HG03175 (cell line): ENCODE data around the gene TCAIM.
"Not testable (repeated sequence)": the region's sequence is repeated elsewhere in the genome, so short reads cannot be mapped to it uniquely, and the experiment has no call there.

Source experiments
- ATAC-seq: cut with Tn5 transposase; IDR thresholded peaks from one replicate; pipeline ENCODE4 v1.9.1; 2021; ENCODE audit warnings: mild to moderate bottlenecking, moderate library complexity; ENCODE audit not compliant: unreplicated experiment

Gene TCAIM

GRCh38 chr3:44343421-44343820 is 4.9 kb downstream of the TCAIM start:
- no peak for ATAC-seq

- not testable (repeated sequence) for ATAC-seq
Observed at GRCh38 chr3:44346590-44346989, 8.0 kb downstream of the TCAIM start.

- no peak for ATAC-seq
Observed at GRCh38 chr3:44348993-44349392, 10.4 kb downstream of the TCAIM start.

- no peak for ATAC-seq
Observed at GRCh38 chr3:44353355-44353924, 14.9 kb downstream of the TCAIM start.

GRCh38 chr3:44355362-44356033 is 16.9 kb downstream of the TCAIM start:
- ATAC-seq = no peak

- ATAC-seq = no peak
Observed at GRCh38 chr3:44359146-44359751, 20.7 kb downstream of the TCAIM start.

GRCh38 chr3:44363591-44363990 is 25.0 kb downstream of the TCAIM start:
- ATAC-seq = peak; percentile 81

GRCh38 chr3:44365952-44366351 is 27.4 kb downstream of the TCAIM start:
- no peak for ATAC-seq

- no peak for ATAC-seq
Observed at GRCh38 chr3:44375450-44375849, 36.9 kb downstream of the TCAIM start.

GRCh38 chr3:44387404-44387803 is 48.8 kb downstream of the TCAIM start:
- ATAC-seq = no peak

GRCh38 chr3:44392489-44392888 is 53.9 kb downstream of the TCAIM start:
- ATAC-seq = no peak

- ATAC-seq = no peak
Observed at GRCh38 chr3:44395714-44396113, 57.1 kb downstream of the TCAIM start.

GRCh38 chr3:44396200-44397171 is 57.9 kb downstream of the TCAIM start:
- no peak for ATAC-seq

GRCh38 chr3:44398271-44398670 is 59.7 kb downstream of the TCAIM start:
- ATAC-seq = not testable (repeated sequence)

GRCh38 chr3:44398853-44399252 is 60.3 kb downstream of the TCAIM start:
- no peak for ATAC-seq

- ATAC-seq = no peak
Observed at GRCh38 chr3:44400771-44401170, 62.2 kb downstream of the TCAIM start.

GRCh38 chr3:44402548-44402947 is 64.0 kb downstream of the TCAIM start:
- ATAC-seq = no peak

- no peak for ATAC-seq
Observed at GRCh38 chr3:44409640-44410410, 71.3 kb downstream of the TCAIM start.

- ATAC-seq = no peak
Observed at GRCh38 chr3:44411031-44411645, 72.6 kb downstream of the TCAIM start.

- no peak for ATAC-seq
Observed at GRCh38 chr3:44412365-44412764, 73.8 kb downstream of the TCAIM start.
